ENCODE measurements around the gene AKTIP.

- TF ChIP-seq CTCF (IDR thresholded peaks at IDR 0.05) = no peak
- no peak for TF ChIP-seq POLR2AphosphoS5 (IDR thresholded peaks at IDR 0.05)
Observed at GRCh38 chr16:53529513-53529912, 26.5 kb upstream of the AKTIP start.

All from stomach (tissue), 4 donors.